Parathyroid adenoma (tissue), 2 donors: Measurements from ENCODE around the gene PROSER2.

Experiments
- H2AFZ ChIP-seq: fragments of 300-600 bp; sonication (generic); one replicate; pipeline ENCODE4 v1.7.0; 2017; ENCODE audit warnings: antibody characterized with exemption, mild to moderate bottlenecking
- H3K27ac ChIP-seq: fragments of 300-600 bp; sonication (generic); one replicate; pipeline ENCODE4 v1.7.0; 2017
- H3K27me3 ChIP-seq: fragments of 300-600 bp; sonication (generic); one replicate; pipeline ENCODE4 v1.7.0; 2017; ENCODE audit warnings: low read length; ENCODE audit not compliant: control insufficient read depth, insufficient read depth
- H3K36me3 ChIP-seq: fragments of 300-600 bp; sonication (generic); one replicate; pipeline ENCODE4 v1.7.0; 2017; ENCODE audit warnings: low read length; ENCODE audit not compliant: control insufficient read depth, insufficient read depth
- H3K4me1 ChIP-seq: fragments of 300-600 bp; sonication (generic); one replicate; pipeline ENCODE4 v1.7.0; 2017; ENCODE audit warnings: control low read depth
- H3K4me2 ChIP-seq: fragments of 300-600 bp; sonication (generic); one replicate; pipeline ENCODE4 v1.7.0; 2017; ENCODE audit warnings: low read length
- H3K4me3 ChIP-seq: fragments of 300-600 bp; sonication (generic); one replicate; pipeline ENCODE4 v1.7.0; 2017; ENCODE audit warnings: low read depth, low read length
- H3K79me2 ChIP-seq: fragments of 300-600 bp; sonication (generic); one replicate; pipeline ENCODE4 v1.7.0; 2017; ENCODE audit warnings: control low read depth
- H3K9ac ChIP-seq: fragments of 300-600 bp; sonication (generic); one replicate; pipeline ENCODE4 v1.7.0; 2017; ENCODE audit warnings: mild to moderate bottlenecking
- H3K9me3 ChIP-seq: fragments of 300-600 bp; sonication (generic); one replicate; pipeline ENCODE4 v1.7.0; 2017; ENCODE audit warnings: low read length; ENCODE audit not compliant: control insufficient read depth
- CTCF ChIP-seq: fragments of 300-600 bp; sonication (generic); IDR thresholded peaks from one replicate; pipeline ENCODE4 v1.7.0; 2017; ENCODE audit warnings: antibody characterized with exemption, mild to moderate bottlenecking
- donor health status: primary hyperparathyroidism.

Gene PROSER2

GRCh38 chr10:11870900-11871400 lies 47.8 kb downstream of the PROSER2 start:
- peak overlapping the region; percentile 20 for H3K4me2 ChIP-seq
- no peak overlapping the region for H3K27ac ChIP-seq
- H3K9me3 ChIP-seq = no peaks in the 10 kb centered on the region
- H3K4me3 ChIP-seq = no peak overlapping the region
- no peaks in the 10 kb centered on the region for H3K79me2 ChIP-seq
- no peak for TF ChIP-seq CTCF
- no peaks in the 10 kb centered on the region for H3K4me1 ChIP-seq
- H3K9ac ChIP-seq = no peak overlapping the region
- peak overlapping the region; percentile 36 for H2AFZ ChIP-seq
- H3K36me3 ChIP-seq = no peaks in the 10 kb centered on the region
- H3K27me3 ChIP-seq = no peaks in the 10 kb centered on the region

GRCh38 chr10:11871466-11871865 lies 48.3 kb downstream of the PROSER2 start:
- Histone ChIP-seq H3K4me2 (peak overlapping the region; percentile 20), H3K36me3 (no peaks in the 10 kb centered on the region), H3K79me2 (no peaks in the 10 kb centered on the region), H3K9me3 (no peaks in the 10 kb centered on the region), H3K4me1 (no peaks in the 10 kb centered on the region), H3K27me3 (no peaks in the 10 kb centered on the region), H3K4me3 (no peak overlapping the region), H3K9ac (no peak overlapping the region), H2AFZ (peak overlapping the region; percentile 36), H3K27ac (no peak overlapping the region)
- TF ChIP-seq CTCF = no peak

- no peaks in the 10 kb centered on the region for H3K4me1 ChIP-seq
- H3K27ac ChIP-seq = no peak overlapping the region
- H3K9ac ChIP-seq = no peak overlapping the region
- no peaks in the 10 kb centered on the region for H3K79me2 ChIP-seq
- TF ChIP-seq CTCF = no peak
- no peaks in the 10 kb centered on the region for H3K36me3 ChIP-seq
- H3K27me3 ChIP-seq = no peaks in the 10 kb centered on the region
- peak overlapping the region; percentile 83 for H2AFZ ChIP-seq
- no peaks in the 10 kb centered on the region for H3K9me3 ChIP-seq
- peak overlapping the region; percentile 56 for H3K4me2 ChIP-seq
- H3K4me3 ChIP-seq = no peak overlapping the region
Observed at GRCh38 chr10:11874568-11875493, 51.7 kb downstream of the PROSER2 start.

- H3K4me3 ChIP-seq = no peak overlapping the region
- no peak for TF ChIP-seq CTCF
- H3K36me3 ChIP-seq = no peaks in the 10 kb centered on the region
- no peak overlapping the region for H3K9ac ChIP-seq
- no peak overlapping the region for H3K4me2 ChIP-seq
- no peaks in the 10 kb centered on the region for H3K79me2 ChIP-seq
- H2AFZ ChIP-seq = no peak overlapping the region
- no peaks in the 10 kb centered on the region for H3K9me3 ChIP-seq
- H3K4me1 ChIP-seq = no peaks in the 10 kb centered on the region
- no peak overlapping the region for H3K27ac ChIP-seq
- H3K27me3 ChIP-seq = no peaks in the 10 kb centered on the region
Observed at GRCh38 chr10:11875494-11876281, 52.5 kb downstream of the PROSER2 start.
